GM21423 (cell line): Measurements from ENCODE around the gene DCP1B.
A peak's percentile ranks its signal among the peaks of the same experiment; 100 is the strongest.

ENCODE experiments used
- ATAC-seq: cut with Tn5 transposase; IDR thresholded peaks from one replicate; pipeline ENCODE4 v1.9.1; 2021; ENCODE audit warnings: mild to moderate bottlenecking, moderate library complexity; ENCODE audit not compliant: unreplicated experiment

DCP1B gene

DNA sequence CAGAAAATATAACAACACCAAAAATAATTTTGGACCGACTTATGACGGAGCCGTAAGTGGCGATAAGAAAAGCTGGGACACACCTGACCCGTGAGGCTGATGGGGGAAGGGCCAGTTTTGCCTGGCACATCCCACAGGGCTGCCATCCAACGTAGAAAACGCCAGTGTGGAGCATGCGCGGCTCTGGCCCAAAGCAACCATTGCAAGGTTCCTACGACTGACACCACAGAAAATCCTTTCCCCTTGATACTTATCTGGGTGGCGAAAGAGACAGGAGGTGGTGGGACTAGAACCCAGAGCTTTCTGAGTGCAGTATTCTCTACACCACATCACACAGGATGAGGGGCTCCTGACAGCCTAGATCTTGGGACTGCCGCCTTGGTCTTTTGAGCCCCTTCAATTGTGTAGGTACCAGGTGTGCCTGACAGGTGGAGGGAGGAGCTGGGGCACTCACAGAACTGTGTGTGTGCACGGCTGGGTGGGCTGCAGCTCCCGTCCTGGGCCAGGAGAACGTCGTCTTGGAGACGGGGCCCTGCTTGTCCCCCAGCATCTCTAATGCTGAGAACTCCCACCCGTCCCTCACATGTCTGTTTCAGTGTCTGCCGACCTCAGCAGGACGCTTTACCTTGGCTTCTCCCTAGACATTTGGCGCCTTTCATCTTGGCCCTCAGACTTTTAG, 68.4 kb downstream of the DCP1B start:
- ATAC-seq = no peak

DNA sequence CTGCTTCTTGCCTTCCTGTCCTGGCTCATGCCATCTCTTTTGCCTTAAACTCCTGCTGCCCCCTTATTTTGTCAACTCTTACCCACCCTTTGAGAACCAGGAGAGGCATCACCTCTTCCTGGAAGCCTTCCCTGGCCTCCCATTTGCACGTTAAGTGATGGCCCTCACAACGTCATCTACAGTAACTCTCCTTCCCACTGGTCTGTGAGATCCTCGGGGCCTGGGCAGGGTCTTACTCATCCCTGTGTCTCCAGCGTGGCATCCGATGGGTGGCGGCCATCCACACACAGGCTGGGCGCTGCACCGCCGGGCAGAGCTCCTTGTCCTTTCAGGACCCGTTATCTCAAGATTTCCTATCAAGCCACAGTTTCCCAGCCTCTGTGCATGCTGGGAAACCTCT, 69.0 kb downstream of the DCP1B start:
- no peak for ATAC-seq

DNA sequence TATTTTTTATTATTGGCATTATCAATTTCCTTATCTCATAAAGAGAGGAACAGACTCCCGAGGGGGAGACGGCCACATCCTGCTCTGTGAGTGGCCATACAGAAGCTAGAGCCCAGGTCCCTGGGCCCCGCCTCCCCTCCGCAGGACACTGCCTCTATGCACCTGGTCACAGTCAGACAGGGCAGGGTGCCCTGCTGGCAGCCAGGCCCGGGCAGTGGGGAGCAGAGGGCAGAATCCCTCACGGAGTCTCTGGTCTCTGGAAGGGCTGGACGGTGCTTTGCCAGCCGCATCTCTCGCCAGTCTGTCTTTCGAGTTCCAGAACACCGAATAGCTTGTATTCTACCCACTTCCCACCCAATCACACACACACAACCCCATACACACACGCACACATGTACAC, 69.4 kb downstream of the DCP1B start:
- ATAC-seq = no peak

DNA sequence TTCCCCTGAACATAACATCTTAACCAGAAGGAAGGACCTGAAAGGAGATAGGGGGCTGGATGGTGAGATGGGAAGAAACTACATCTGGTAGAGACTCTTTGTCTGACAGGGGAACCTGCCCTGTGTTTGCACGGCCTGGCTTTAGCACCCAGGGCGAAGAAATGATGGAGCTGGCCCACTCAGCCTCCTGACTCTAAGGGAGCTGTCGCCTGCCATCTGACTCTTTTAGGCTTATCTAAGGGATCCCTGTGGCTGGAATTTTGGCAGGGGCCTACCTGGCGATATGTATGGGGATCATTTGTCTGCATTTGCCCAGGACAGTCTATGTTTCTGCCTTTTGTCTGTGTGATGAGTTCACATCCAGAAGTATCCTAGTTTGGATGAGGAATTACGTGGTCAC, 70.2 kb downstream of the DCP1B start:
- no peak for ATAC-seq

DNA sequence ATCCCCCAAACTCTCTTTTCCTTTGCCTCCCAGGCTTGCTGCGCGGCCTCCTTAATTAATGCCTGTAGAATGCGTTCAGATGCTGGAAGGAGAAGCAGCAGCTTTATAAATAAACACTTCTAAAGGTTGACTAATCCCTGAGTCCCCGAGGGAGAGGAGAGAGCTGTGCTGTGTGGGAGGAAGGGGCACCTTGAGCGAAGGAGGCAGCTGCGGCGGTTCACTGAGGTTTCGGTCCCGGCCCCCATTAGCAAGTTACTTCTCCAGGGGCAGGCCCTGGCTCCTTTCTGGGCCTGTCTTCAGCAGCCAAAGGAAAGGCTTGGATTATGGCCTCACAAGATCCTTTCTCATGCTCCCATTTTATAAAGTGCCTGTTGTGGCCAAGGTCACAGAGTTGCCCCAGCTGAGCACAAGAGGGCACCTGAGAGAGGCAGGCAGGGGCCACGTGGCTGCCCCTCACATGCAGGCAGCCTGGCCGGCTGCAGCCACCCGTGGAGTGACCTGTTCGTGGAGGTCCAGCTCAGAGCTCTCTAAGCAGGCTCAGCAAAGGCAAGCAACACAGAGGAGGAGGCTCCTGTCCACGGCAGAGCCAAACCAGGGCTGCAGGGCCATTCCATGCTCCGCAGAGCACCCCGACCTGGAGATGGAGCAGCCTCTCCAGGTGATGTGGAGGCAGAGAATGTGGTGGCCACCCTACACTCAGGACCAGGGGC, 70.8 kb downstream of the DCP1B start:
- ATAC-seq = peak; percentile 49

DNA sequence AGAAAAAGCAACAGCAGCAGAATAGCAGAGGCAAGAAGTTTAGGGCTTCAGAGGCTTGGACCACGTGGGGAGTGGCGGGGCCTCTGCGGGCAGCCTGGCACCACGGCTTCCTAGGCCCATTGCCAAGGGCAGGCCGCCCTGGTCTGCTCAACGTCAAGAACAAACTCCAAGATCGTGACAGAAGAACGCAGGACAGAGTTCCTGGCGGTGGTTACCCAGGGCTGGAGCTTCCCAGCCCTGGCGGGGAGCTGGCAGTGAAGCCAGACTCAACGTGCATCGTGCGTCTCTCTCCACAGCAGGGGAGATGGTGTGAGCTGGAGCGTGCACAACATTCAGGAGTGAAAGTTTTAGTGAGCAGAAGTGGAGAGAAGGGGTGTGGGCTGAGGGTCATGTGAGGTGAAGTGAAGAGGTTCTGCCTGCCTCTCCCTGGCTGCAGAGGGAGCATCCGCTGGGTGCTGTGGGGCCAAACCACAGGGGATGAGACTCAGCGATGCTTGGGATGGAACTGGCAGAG, 71.9 kb downstream of the DCP1B start:
- no peak for ATAC-seq

DNA sequence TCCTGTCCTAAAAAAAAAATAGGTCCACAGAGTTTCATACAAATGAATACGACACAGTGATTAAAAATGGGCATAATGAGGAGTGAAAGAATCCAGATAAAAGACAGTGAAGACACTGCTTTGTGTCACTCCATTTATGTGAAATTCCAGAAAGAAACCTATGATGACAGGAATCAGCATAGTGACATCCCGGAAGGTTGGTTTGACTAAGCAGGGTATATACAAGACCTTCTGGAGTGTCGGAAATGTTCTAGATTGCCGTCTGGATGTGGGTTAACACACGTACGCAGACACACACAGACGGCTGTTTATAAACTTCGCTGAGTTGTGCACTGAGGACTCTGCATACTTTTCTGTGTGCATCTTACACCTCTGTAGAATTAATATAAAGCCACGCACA, 72.6 kb downstream of the DCP1B start:
- ATAC-seq = no peak

DNA sequence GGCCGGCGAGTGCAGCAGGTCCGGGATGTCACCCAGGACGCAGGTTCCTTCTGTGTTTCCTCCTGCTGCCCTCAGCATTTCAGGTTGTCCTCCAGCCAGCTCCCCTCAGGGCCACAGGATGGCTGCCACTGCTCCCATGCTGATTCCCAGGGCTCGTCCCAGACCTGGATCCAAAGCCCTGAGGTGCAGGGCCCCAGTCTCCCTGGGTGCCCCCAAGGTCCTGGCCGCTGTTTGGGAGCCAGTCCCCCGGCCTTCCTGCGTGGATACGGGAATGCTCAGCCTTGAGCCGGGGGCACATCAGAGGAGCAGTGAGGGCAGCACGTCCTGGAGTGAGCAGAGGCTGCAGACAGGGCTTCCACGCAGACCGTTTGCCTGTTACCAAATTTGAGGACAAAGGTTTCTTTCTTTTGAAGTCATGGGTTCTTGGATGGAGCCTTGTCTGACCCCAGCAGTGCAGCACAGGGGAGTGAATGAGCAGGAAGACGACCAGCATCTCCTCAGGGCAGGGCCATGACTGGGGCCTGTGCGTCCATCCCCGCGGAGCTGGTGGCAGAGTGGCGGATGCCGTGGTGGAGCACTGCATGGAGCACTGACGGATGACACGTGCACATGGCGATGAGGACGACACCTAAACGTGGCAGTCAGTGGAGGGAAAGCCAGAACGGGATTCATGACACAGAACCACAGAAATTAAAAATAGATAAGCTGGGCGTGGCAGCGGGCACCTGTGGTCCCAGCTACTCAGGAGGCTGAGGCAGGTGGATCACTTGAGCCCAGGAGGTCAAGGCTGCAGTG, 73.3 kb downstream of the DCP1B start:
- no peak for ATAC-seq

DNA sequence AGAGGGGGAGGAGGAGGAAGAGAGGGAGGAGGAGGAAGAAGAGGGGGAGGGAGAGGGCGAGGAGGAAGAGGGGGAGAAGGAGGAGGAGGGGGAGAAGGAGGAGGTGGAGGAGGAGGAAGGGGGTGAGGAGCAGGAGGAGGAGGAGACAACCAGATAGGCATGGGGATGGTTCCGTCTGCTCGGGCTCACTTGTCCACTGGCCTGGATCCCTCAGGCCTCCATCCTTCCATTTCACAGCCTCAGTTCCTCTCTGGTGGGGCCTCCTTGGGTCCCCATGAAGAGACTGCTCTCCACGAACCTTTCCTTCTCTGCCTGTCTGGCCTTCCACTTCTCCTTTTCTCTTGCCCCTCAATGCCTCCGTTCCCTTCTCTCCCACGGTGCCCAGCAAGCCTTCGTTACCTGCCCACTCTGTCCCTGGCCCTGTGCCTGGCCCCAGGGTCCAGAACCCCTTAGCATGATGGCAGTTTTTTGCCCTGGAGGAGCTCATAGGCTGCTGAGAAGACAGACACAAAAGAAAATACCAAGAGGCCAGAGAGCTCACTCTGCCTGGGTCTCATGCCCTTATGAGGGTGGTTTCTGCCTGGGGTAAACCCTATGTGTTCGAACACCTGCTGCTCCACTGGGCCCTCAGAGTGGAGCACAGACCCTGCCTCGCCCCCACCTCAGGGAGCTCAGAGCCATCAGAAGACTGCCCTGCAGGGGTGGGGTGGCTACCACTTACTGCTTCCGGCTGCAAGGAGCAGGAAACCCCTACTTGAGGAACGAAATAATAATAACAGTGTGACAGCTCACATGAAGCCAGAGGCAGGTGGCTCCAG, 74.1 kb downstream of the DCP1B start:
- no peak for ATAC-seq

DNA sequence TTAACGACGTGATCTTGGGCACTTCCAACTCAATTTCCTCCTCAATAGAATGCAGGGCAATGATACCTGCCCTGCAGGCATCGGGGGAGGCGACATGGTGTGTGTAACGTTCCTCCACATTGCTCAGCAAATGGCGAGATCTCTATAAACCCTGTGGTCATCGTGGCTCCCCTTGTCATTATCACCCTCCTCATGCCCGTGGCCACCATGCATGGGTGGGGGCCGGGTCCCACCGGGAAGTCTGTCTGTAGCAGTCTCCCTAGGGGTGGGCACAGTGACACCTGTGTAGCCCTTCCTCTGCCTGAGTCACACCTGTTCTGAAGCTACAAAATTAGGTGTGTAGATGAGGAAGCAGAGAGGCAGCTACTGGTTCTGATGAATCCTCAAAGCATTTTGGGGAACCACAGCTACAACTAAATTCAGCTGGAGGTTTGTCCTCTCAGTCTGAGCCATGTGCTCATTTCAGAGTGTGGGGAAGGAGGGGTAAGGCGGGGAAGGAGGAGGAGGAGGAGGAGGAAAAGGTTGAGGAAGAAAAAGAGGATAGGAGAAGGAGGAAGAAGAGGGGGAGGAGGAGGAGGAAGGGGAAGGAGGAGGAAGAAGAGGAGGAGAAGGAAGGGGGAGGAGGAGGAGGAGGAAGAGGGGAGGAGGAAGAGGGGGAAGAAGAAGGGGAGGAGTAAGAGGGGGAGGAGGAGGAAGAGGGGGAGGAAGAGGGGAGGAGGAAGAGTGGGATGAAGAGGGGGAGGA, 74.8 kb downstream of the DCP1B start:
- no peak for ATAC-seq

DNA sequence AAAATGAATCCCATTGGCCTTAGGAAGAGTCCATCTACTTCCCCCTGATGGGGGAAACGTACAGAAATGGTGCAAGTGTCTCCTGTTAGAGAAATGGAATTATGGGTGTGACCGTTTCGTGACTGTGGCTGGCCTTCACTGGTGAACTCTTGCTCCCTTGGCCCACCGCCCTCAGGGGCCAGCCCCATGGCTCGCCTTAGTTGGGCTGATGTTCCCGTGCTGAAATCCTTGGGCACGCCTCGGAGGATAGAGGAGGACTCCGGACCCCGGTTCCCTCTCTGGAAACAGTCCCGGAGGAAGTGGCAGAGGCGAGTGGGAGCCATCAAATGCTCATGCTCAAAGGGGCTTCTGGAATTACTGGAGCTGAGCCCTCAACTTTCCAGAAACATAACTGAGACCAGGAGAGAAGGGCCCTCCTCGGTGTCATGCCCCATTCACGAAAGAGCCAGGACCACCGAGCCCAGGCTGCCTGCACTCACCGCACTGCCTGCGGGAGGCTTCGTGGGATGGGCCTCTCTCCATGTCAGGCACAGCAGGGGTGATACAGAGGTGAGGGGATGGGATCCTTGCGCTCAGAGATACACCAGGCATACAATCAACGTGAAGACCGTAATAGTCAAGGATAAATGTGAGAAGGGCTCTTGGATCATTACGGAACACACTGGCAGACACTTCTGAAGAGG, 75.7 kb downstream of the DCP1B start:
- ATAC-seq = no peak

DNA sequence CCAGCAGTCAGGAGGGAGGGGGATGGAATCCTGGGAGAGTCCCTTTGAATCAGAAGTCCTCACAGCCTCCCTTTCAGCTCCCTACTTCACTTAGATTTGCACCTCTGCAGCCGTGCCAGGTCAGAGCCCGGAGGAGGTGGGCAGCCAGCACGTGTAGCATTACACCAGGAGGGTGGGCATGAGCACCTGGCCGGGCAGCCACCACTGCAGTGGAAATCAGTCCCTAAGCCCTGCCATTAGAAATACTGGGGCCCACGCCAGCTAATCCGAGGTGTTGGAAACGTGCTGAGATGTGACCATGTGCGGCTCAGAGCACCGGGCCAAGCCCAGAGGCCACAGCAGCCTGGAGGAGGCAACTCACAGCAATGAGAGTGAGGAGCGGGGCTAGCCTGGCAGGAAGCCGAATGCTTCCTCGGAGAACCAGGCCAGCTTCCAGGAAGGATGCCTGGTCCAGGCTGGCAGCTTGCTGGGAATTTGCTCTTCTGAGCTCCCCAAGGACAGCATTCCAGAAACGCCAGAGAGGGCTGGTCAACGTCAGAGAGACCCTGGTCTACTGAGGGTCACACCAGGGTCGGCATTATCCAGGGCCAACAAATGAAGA, 76.4 kb downstream of the DCP1B start:
- ATAC-seq = no peak

DNA sequence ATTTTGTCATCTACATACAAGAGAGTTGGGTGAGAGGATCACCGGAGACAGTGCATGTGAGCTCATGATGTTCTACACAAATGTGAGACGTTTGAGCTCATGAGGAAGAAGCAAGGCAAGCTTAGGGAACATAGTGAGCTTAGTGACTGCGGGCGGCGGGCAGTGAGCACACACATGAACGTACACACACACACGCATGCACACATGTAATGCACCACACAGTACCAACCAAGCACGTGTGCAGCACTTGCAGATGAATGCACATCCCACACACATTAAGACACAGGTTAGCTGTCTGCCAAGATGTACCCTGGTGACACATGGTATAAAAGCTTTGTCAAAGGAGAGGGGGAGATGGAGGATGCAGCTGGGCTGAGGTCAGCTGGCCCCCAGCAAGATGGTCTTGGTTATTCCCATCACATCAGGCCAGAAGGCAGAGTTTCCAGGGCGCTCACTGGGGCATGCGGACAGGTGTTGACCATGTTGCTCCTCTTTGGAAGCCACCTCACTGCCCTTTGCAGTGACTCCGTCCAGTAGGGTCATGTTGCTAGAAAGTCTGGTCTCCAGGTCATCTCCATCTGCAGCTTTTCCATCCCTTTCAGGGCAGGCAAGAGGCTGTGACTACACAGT, 77.1 kb downstream of the DCP1B start:
- no peak for ATAC-seq

DNA sequence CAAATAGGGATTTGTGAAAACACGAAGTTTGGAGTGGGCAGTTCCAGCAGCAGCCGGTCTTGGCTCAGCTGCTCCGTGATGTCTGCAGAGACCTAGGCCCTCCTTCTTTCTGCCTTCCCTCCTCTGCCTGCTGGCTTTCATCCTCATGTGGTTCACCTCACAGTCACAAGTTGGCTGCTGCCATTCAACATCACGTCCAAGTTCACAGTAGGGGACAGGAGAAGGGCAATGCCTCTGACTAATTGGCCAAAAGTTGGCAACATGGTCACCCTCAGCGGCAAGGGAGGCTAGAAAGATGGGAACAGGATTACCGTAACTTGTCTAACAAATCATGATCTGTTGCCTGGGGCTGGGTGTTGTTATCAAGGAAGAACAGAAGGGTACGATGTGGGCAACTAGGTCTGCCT, 78.0 kb downstream of the DCP1B start:
- no peak for ATAC-seq

DNA sequence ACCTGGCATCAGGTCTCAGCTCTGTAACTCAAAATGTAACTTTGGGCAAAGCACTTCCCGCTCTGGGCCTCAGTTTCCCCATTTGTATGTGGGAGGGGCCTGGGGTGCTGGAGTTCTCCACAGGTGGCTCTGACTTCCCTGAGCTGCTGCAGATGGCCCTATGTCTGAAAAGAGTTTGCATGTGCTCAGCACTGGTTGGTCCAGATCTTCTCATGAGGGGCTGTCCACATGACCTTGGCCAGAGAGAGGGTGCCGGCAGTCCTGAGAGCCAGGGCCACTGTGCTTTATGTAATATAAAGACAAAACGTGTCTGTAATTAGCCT, 78.6 kb downstream of the DCP1B start:
- ATAC-seq = no peak

DNA sequence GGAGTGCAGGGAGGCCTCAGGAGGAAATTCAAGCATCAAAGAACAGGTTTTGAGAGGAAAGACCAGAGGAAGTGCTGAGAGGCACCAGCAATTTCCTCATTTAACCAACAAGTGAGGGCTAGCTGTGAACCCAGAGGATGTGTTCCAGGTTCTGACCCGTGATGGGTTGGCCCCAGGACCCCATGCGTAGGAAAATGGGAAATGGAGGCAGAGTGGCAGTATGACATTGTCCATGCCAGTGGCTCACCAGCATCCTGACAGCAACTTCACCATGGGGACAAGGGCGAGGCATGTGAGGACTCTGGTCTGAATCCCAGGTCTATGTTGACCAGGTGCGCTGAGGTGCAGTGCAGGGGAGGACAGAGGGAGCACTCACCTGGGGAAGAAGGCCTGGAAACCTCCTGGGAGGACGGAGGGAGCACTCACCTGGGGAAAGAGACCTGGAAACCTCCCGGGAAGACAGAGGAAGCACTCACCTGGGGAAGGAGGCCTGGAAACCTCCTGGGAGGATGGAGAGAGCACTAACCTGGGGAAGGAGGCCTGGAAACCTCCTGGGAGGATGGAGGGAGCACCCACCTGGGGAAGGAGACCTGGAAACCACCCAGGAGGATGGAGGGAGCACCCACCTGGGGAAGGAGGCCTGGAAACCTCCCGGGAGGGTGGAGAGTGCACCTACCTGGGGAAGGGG, 79.1 kb downstream of the DCP1B start:
- no peak for ATAC-seq

DNA sequence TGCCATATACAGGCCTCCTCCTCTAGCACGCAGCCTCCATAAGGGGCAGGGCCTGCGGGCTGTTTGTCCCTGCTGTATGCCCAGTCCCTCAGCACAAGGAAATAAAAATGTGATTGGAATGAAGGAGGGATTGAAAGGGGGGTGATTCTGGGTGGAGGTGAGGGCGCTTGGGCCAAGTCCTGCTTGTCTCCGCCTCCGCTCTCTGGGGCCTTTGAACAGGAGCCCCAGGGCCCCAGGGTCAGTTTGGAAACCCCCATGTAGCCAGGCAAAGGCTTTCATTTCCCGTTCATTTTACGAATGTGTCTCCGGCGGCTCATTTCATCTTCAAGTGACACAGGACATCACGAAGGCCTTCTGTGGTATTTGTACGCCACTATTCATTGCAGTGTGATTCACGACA, 81.3 kb downstream of the DCP1B start:
- ATAC-seq = no peak

DNA sequence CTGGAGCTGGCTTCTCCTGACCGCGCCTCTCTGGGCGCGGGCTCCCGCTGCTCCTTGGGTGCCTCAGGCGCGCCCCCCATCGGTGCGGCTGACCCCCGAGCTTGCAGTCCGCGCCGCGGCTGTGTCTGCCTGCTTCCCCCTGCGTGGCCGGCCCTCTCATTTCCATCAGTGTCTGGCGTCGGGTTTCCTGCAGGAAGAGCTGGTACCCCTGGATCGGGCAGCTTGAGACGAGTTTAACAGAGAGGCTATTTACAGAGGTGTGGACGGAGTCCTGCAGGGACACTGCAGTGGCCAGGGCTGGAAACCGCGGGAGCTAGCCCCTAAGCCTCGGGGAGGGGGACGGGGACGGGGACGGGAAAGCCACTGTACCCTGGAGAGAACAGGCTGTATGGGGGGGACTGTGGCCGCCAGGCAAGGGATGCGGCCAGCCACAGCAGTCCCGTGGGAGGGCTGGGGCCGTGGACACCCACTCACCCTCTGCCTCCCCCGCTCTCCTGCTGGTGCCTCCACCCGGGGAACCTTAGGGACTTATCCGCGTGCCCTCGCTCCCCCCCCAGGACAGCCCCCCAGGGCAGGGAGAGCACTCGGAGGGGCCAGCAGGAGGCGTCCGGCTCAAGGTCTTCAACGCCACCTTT, 82.1 kb downstream of the DCP1B start:
- no peak for ATAC-seq
